A673 (cell line): ENCODE data around the gene ZSWIM9.

Experiments
- CTCF ChIP-seq: fragments of 300-800, 200-600 bp; sonication (generic); conservative IDR thresholded peaks from 2 replicates; pipeline ENCODE4 v1.5.1; 2017; ENCODE audit warnings: low read depth, mild to moderate bottlenecking, antibody characterized with exemption, low read length, moderate library complexity, mixed read lengths
- EZH2 ChIP-seq: fragments of 200-600 bp; sonication (generic); IDR thresholded peaks from 2 replicates; pipeline ENCODE4 v1.6.1; 2017; ENCODE audit warnings: borderline replicate concordance, low read depth, mild to moderate bottlenecking, mixed read lengths, antibody characterized with exemption, low read length; ENCODE audit not compliant: poor library complexity, severe bottlenecking

GRCh38 chr19:48239120-48239519 is 68.6 kb downstream of the ZSWIM9 start:
- TF ChIP-seq CTCF (no peak), EZH2 (no peak)
